GM23338 (cell line): ENCODE results near the gene CNR1. TPM values are rescaled to one million over a fixed set of nuclear protein-coding genes. Genes with fewer than 3 reads are reported as not detected.

Experiments used
- ATAC-seq: fragments of 200-7000 bp; cut with Tn5 transposase; 3 replicates; pipeline ENCODE4 v1.9.1; 2020
- DNase-seq: peaks from one replicate; pipeline ENCODE4 v3.0.0-alpha.2; 2015; ENCODE audit warnings: low spot score
- H2AFZ ChIP-seq: fragments of 200-600 bp; sonication (generic); 2 replicates; pipeline ENCODE4 v1.8.0; 2016; ENCODE audit warnings: antibody characterized with exemption, mild to moderate bottlenecking, moderate library complexity
- H3F3A ChIP-seq: fragments of 200-600 bp; sonication (generic); replicated peaks from 2 replicates; pipeline ENCODE4 v1.8.0; 2017; ENCODE audit warnings: antibody characterized with exemption, mixed run types, low read depth
- H3K27ac ChIP-seq: fragments of 200-600 bp; sonication (generic); 2 replicates; pipeline ENCODE4 v1.6.1; 2016; ENCODE audit warnings: low read depth
- H3K27me3 ChIP-seq: fragments of 200-600 bp; sonication (generic); 2 replicates; pipeline ENCODE4 v1.8.0; 2016; ENCODE audit warnings: mild to moderate bottlenecking, mixed run types, moderate library complexity; ENCODE audit not compliant: insufficient read depth
- H3K36me3 ChIP-seq: fragments of 200-600 bp; sonication (generic); 2 replicates; pipeline ENCODE4 v1.8.0; 2016; ENCODE audit warnings: mild to moderate bottlenecking; ENCODE audit not compliant: insufficient read depth
- H3K4me1 ChIP-seq: fragments of 200-600 bp; sonication (generic); 2 replicates; pipeline ENCODE4 v1.8.0; 2016; ENCODE audit warnings: mild to moderate bottlenecking, moderate library complexity; ENCODE audit not compliant: insufficient read depth
- H3K4me2 ChIP-seq: fragments of 200-600 bp; sonication (generic); 2 replicates; pipeline ENCODE4 v1.7.1; 2017; ENCODE audit warnings: mixed run types
- H3K4me3 ChIP-seq: fragments of 200-600 bp; sonication (generic); 2 replicates; pipeline ENCODE4 v1.6.1; 2016; ENCODE audit warnings: mixed run types
- H3K79me2 ChIP-seq: fragments of 200-600 bp; sonication (generic); replicated peaks from 2 replicates; pipeline ENCODE4 v1.8.0; 2017; ENCODE audit warnings: mild to moderate bottlenecking; ENCODE audit not compliant: insufficient read depth
- H3K9me2 ChIP-seq: fragments of 200-600 bp; sonication (generic); 2 replicates; pipeline ENCODE4 v1.8.0; 2017; ENCODE audit not compliant: insufficient read depth
- H4K20me1 ChIP-seq: fragments of 200-600 bp; sonication (generic); replicated peaks from 2 replicates; pipeline ENCODE4 v1.8.0; 2017; ENCODE audit warnings: mild to moderate bottlenecking; ENCODE audit not compliant: insufficient read depth
- H3K27ac Mint-ChIP-seq: 2 replicates; pipeline ENCODE4 v1.8.0; 2020; ENCODE audit warnings: inconsistent platforms, mild to moderate bottlenecking, moderate library complexity, mixed read lengths
- H3K27me3 Mint-ChIP-seq: 3 replicates; pipeline ENCODE4 v1.8.0; 2022; ENCODE audit warnings: low read depth, mild to moderate bottlenecking, moderate library complexity, mixed read lengths, inconsistent platforms; ENCODE audit not compliant: insufficient read depth, poor library complexity
- H3K36me3 Mint-ChIP-seq: 3 replicates; pipeline ENCODE4 v1.8.0; 2021; ENCODE audit warnings: low read depth, mild to moderate bottlenecking, inconsistent platforms, moderate library complexity, mixed read lengths
- H3K4me1 Mint-ChIP-seq: 3 replicates; pipeline ENCODE4 v1.8.0; 2020; ENCODE audit warnings: mild to moderate bottlenecking, inconsistent platforms, mixed read lengths
- H3K4me3 Mint-ChIP-seq: 3 replicates; pipeline ENCODE4 v1.8.0; 2021; ENCODE audit warnings: moderate library complexity, mild to moderate bottlenecking, inconsistent platforms, mixed read lengths
- H3K9me3 Mint-ChIP-seq: 3 replicates; pipeline ENCODE4 v1.8.0; 2020; ENCODE audit warnings: moderate library complexity, mild to moderate bottlenecking, inconsistent platforms, mixed read lengths
- CREB1 ChIP-seq: fragments of 250-450 bp; sonication (Bioruptor Pico); IDR thresholded peaks from 2 replicates; pipeline ENCODE4 v1.5.0; 2020; ENCODE audit warnings: low read depth, mild to moderate bottlenecking, moderate library complexity
- CTCF ChIP-seq, 2 experiments: fragments of 200-600 bp in 1 of 2; sonication (generic) in 1 of 2; conservative IDR thresholded peaks; 2 replicates each; pipeline versions ENCODE4 v1.5.1 to v1.6.1; 2016 to 2017; ENCODE audit warnings: antibody characterized with exemption in 2 of 2, low read depth in 2 of 2, mild to moderate bottlenecking in 2 of 2, moderate library complexity in 1 of 2
- ETS1 ChIP-seq: IDR thresholded peaks from 2 replicates; pipeline ENCODE4 v1.6.1; 2016; ENCODE audit warnings: antibody characterized with exemption
- EZH2phosphoT487 ChIP-seq: fragments of 200-600 bp; sonication (generic); IDR thresholded peaks from one replicate; pipeline ENCODE4 v1.8.1; 2018; ENCODE audit warnings: antibody characterized with exemption; ENCODE audit not compliant: unreplicated experiment
- JUNB ChIP-seq: IDR thresholded peaks from one replicate; pipeline ENCODE4 v1.6.1; 2016; ENCODE audit warnings: antibody characterized with exemption; ENCODE audit not compliant: unreplicated experiment
- NANOG ChIP-seq: IDR thresholded peaks from 2 replicates; pipeline ENCODE4 v1.6.1; 2016; ENCODE audit warnings: antibody characterized with exemption, borderline replicate concordance
- POLR2AphosphoS5 ChIP-seq: IDR thresholded peaks from 2 replicates; pipeline ENCODE4 v1.6.1; 2016; ENCODE audit warnings: antibody characterized with exemption, low read depth
- REST ChIP-seq: IDR thresholded peaks from one replicate; pipeline ENCODE4 v1.6.1; 2018; ENCODE audit warnings: antibody characterized with exemption; ENCODE audit not compliant: unreplicated experiment
- STAT1 ChIP-seq: IDR thresholded peaks from one replicate; pipeline ENCODE4 v1.6.1; 2016; ENCODE audit warnings: antibody characterized with exemption; ENCODE audit not compliant: unreplicated experiment
- polyA plus RNA-seq: library from polyadenylated mRNA; unstranded; fragments of >200 nt; fragmentation: Nextera tagmentation; extraction: Ambion mirVana; gene quantifications from 2 replicates; pipeline ENCODE4 v1.2.1, GENCODE V29; 2016
- total RNA-seq: library from RNA; depleted of rRNA; stranded (reverse); fragments of >200 nt; shearing (Covaris generic); gene quantifications from 2 replicates; pipeline ENCODE4 v1.2.3, GENCODE V29; 2014

CNR1 gene
- total and polyA plus RNA-seq, 2 experiments from 2014 or later = 0.71 to 2.6 TPM

- no peak overlapping the region for H3K27ac ChIP-seq
- Mint-ChIP-seq H3K4me1 (peaks cover 12% of the 10 kb centered on the region), H3K27ac (no peak overlapping the region), H3K27me3 (no peaks in the 10 kb centered on the region), H3K9me3 (no peaks in the 10 kb centered on the region), H3K4me3 (no peak overlapping the region), H3K36me3 (no peaks in the 10 kb centered on the region)
- TF ChIP-seq REST = no peak
- no peak for TF ChIP-seq STAT1
- H3K4me1 ChIP-seq = peaks cover 5% of the 10 kb centered on the region; the same call in 1 of the 2 replicates
- H2AFZ ChIP-seq = peak overlapping the region; percentile 56
- H4K20me1 ChIP-seq = no peaks in the 10 kb centered on the region
- no peak overlapping the region for H3K4me3 ChIP-seq
- H3K79me2 ChIP-seq = no peaks in the 10 kb centered on the region
- H3K9me2 ChIP-seq = no peaks in the 10 kb centered on the region
- no peak for DNase-seq
- ATAC-seq = no peak
- H3F3A ChIP-seq = no peaks in the 10 kb centered on the region
- no peaks in the 10 kb centered on the region for H3K36me3 ChIP-seq
- H3K27me3 ChIP-seq = no peaks in the 10 kb centered on the region
- H3K4me2 ChIP-seq = no peak overlapping the region
These were observed 51.3 kb downstream of the CNR1 start for GRCh38 chr6:88114838-88115237.

DNA sequence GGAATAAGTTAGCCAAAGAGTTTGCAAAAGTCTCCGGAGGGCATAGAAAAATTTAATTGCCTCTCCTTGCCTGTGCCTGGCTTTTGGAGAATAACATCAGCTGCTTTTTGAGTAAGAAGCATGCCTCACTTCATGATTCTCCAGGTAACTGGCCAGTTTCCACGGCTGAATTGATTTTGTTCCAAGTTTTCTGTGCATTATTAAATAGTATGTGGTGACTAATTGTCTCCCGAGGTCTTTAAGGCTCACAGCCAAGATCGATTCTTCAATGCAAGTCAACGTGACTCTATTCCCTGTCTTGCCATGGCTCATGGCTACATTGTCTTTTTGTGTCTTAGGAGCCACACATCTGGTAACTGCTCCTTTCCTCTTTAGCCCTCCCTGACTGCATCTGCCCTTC is 54.2 kb downstream of the CNR1 start:
- Mint-ChIP-seq H3K4me1 (peaks cover 12% of the 10 kb centered on the region), H3K9me3 (no peaks in the 10 kb centered on the region), H3K27me3 (no peaks in the 10 kb centered on the region), H3K4me3 (no peak overlapping the region), H3K27ac (no peak overlapping the region), H3K36me3 (no peaks in the 10 kb centered on the region)
- Histone ChIP-seq H3K79me2 (no peaks in the 10 kb centered on the region), H3K9me2 (no peaks in the 10 kb centered on the region), H3K4me3 (no peak overlapping the region), H3K4me2 (no peak overlapping the region), H3K36me3 (no peaks in the 10 kb centered on the region), H4K20me1 (no peaks in the 10 kb centered on the region), H3K27ac (no peak overlapping the region), H3K4me1 (peaks cover 11% of the 10 kb centered on the region; the same call in 1 of the 2 replicates), H3F3A (no peaks in the 10 kb centered on the region), H3K27me3 (no peaks in the 10 kb centered on the region), H2AFZ (no peak overlapping the region)
- ATAC-seq = no peak
- no peak for DNase-seq
- no peak for TF ChIP-seq STAT1

DNA sequence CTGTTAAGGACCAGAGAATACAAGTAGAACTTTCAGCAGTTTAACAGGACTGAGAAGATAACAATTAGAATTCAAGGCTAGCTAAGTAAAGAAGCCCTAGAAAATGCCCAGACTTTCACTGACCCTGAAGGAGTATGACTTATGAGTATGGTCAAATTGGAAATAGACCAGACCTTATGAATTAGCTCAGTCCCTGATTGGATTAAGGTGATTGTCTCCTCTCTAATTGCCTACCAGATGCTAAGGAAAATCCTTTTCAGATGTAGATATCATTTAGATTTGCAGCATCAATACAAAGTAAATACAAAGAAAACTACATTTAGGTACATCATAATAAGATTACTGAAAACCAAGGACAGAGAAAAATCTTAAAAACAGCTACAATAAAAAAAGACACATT is 58.9 kb downstream of the CNR1 start:
- Histone ChIP-seq H2AFZ (peak overlapping the region; percentile 52; the same call in 1 of the 2 replicates), H4K20me1 (no peaks in the 10 kb centered on the region), H3F3A (no peaks in the 10 kb centered on the region), H3K79me2 (no peaks in the 10 kb centered on the region), H3K9me2 (no peaks in the 10 kb centered on the region), H3K4me3 (no peak overlapping the region), H3K4me1 (peaks cover 7% of the 10 kb centered on the region; the same call in 1 of the 2 replicates), H3K27ac (no peak overlapping the region), H3K4me2 (no peak overlapping the region), H3K27me3 (no peaks in the 10 kb centered on the region), H3K36me3 (no peaks in the 10 kb centered on the region)
- Mint-ChIP-seq H3K4me3 (no peak overlapping the region), H3K36me3 (no peaks in the 10 kb centered on the region), H3K9me3 (no peaks in the 10 kb centered on the region), H3K4me1 (no peaks in the 10 kb centered on the region), H3K27me3 (no peaks in the 10 kb centered on the region), H3K27ac (no peak overlapping the region)
- DNase-seq = no peak
- ATAC-seq = no peak
- TF ChIP-seq STAT1 (no peak), NANOG (no peak), CTCF (conservative IDR thresholded peaks at IDR 0.05; ENCODE audit: low read depth in 2 of 2) (no peak), CREB1 (CRISPR knock-in tag) (no peak), EZH2phosphoT487 (no peak), POLR2AphosphoS5 (no peak), JUNB (no peak), ETS1 (no peak)
